Suppressor macrophage (primary cell): ENCODE data around the gene MEF2C.

ENCODE experiments used
- DNase-seq, 4 experiments: peaks; one replicate each; pipeline ENCODE4 v3.0.0-alpha.2; 2020 to 2022

Gene MEF2C

GRCh38 chr5:88686726-88687125, 196.3 kb downstream of the MEF2C start:
- DNase-seq = no peak

- DNase-seq = no peak
Measured at GRCh38 chr5:88685591-88686541, 197.1 kb downstream of the MEF2C start.

GRCh38 chr5:88683506-88684135, 199.4 kb downstream of the MEF2C start:
- no peak for DNase-seq

DNA sequence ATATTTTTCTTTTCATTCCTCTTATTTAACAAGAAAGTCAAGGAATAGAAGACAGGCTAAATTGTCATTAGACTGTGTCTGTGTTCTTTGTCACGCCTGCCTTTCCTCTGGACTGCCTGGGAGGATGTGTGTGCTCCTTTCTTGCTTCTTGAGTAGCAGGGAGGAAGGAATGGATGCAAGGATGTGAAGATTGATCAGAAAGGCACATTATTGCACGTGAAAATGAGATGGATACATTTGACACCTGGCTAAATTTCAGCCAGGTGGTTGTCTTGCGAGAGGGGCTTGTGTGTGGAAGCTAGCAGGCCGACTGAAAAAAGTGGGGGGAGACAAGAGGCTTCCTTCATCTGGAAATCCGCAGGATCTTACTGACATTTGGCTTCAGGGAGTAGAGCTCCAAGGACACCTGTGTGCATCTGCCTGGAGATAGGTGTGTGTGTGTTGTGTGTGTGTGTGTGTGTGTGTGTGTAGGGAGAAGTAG, 200.1 kb downstream of the MEF2C start:
- no peak for DNase-seq

GRCh38 chr5:88682131-88682530, 200.9 kb downstream of the MEF2C start:
- no peak for DNase-seq

DNA sequence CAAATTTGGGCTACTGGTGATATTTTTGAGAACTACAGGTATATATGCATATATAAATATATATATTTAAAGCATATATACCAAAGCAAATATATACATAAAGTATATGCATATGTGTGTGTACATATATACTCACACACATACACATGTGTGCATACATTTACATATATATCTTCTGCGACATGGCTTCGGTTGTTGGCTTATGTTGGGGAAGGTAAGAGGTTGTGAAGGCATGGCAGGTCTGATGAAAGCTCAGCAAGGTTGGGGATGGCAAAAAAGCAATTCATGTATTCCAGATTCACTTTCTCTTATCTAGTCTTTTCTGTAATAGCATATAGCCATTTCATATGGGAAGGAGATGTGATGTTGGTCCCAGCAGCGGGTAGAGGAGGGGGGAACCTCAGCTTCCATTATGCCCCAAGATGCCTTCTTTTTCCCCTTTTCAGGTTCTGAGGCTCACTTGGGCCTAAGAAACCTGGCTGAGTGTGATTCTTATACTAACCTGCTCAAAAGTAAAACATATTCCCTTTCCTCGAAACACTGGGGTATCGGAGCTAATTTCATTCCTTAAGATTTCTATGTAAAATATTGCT, 201.7 kb downstream of the MEF2C start:
- DNase-seq = no peak

- peak; percentile 67 to 87 (median 82) for DNase-seq
Measured at GRCh38 chr5:88680253-88681132, 202.5 kb downstream of the MEF2C start.

DNA sequence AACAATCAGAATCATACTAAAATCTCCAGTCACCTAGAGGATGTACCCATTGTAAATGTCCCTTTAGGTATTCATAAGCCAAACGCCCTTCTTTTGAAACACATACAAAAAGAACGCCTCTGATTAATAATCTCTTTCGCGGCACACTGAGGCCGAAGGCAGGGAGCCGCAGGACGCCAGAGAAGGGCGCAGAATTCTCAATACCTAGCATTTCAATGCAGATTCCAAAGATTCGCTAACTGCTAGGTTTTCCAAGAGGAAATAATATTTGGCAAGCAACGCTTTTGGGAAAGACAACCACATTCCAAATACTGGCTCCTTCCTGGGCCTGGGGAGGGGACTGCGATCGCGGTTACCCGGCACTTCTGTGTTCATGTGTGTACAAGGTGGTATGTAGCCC, 203.3 kb downstream of the MEF2C start:
- no peak for DNase-seq

GRCh38 chr5:88678770-88679381, 204.1 kb downstream of the MEF2C start:
- no peak for DNase-seq

- no peak for DNase-seq
Measured at GRCh38 chr5:88677943-88678769, 204.8 kb downstream of the MEF2C start.

GRCh38 chr5:88677376-88677895, 205.5 kb downstream of the MEF2C start:
- no peak for DNase-seq

- no peak for DNase-seq
Measured at GRCh38 chr5:88676637-88677375, 206.2 kb downstream of the MEF2C start.

DNA sequence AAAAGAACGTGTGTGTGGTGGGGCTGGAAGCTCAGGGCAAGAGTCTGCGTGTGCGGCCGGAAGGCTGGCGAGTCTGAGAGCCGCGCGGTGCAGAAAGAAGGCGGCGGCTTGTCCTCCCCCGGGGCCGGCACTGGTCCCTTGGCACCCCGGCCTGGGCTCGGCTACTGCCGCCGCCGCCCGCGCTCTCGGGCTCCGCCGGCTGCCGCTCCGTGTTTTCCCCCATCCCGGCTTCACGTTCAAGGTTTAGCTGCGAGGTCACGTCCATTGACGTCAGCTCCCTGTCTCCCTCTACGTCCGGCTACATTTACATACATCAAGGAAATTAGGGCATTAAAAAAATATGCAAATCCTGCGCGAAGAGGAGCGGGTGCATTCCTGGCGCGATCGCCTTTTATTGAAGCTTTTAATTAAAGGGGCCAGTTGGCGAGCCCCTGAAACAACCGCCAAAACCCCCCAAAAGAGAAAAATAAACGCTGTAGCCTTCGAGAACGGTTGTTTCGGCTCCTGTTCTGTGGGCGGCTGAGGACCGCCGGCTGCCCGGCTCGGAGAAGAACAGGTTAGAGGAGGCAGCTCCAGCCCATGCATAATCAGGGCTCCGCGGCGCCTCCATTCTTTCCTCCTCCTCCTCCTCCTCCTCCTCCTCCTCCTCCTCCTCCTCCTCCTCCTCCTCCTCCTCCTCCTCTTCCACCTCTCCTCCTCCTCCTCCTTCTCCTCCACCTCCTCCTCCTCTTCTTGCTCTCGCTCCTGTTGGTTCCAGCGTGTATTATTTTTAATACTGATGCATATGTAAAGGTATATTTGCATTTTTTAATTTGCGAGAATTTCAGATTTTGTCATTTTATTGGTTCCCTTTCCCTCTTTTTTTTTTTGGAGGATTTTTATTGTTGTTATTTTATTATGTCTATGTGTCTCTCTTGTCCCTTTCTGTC, 207.0 kb downstream of the MEF2C start:
- DNase-seq = peak in 3 of 4 experiments; percentile 31 to 51 (median 47)

GRCh38 chr5:88675168-88675707, 207.7 kb downstream of the MEF2C start:
- DNase-seq = no peak

- peak in 2 of 4 experiments; percentile 49 to 57 for DNase-seq
Measured at GRCh38 chr5:88674356-88675167, 208.4 kb downstream of the MEF2C start.

GRCh38 chr5:88673253-88674105, 209.5 kb downstream of the MEF2C start:
- no peak for DNase-seq
